Transverse colon (tissue), 4 donors: Measurements from ENCODE around the gene RMDN2. TPM values are rescaled to one million over a fixed set of nuclear protein-coding genes. Genes with fewer than 3 reads are reported as not detected.
"Not testable (repeated sequence)": the region's sequence is repeated elsewhere in the genome, so short reads cannot be mapped to it uniquely, and the experiment has no call there.

Experiments
- DNase-seq: peaks from one replicate; pipeline ENCODE4 v3.0.0-alpha.2; 2019
- H3K27ac ChIP-seq, 4 donors: fragments of 200-600 bp; sonication (generic); 2 replicates each; pipeline ENCODE4 v1.5.1; 2016 to 2018; ENCODE audit warnings: inconsistent platforms in 4 of 4
- H3K27me3 ChIP-seq: fragments of 200-600 bp; sonication (generic); 2 replicates; pipeline ENCODE4 v1.5.1; 2017; ENCODE audit warnings: inconsistent platforms
- H3K36me3 ChIP-seq, 4 donors: fragments of 200-600 bp; sonication (generic); 2 replicates each; pipeline ENCODE4 v1.5.1; 2017 to 2019; ENCODE audit warnings: inconsistent platforms in 4 of 4
- H3K4me1 ChIP-seq, 4 donors: fragments of 200-600 bp; sonication (generic); 2 replicates each; pipeline ENCODE4 v1.5.1; 2017 to 2020; ENCODE audit warnings: inconsistent platforms in 4 of 4
- H3K4me3 ChIP-seq, 4 donors: fragments of 200-600 bp; sonication (generic); 1 replicate in 1 of 4; 2 replicates in 3 of 4; pipeline versions ENCODE4 v1.5.1 to v1.6.1; 2017 to 2019; ENCODE audit warnings: inconsistent platforms in 4 of 4
- H3K9me3 ChIP-seq, 2 donors: fragments of 200-600 bp; sonication (generic); 2 replicates each; pipeline ENCODE4 v1.5.1; 2017 to 2019; ENCODE audit warnings: inconsistent platforms in 2 of 2
- CTCF ChIP-seq, 5 experiments: fragments of 200-600 bp in 3 of 5; fragments of 450-650 bp in 2 of 5; sonication (generic) in 3 of 5; IDR thresholded peaks; 1 replicate in 2 of 5; 2 replicates in 3 of 5; pipeline ENCODE4 v1.5.1; 2016 to 2017; ENCODE audit warnings: antibody characterized with exemption in 5 of 5, inconsistent platforms in 3 of 5, mild to moderate bottlenecking in 2 of 5, moderate library complexity in 1 of 5
- EP300 ChIP-seq: sonication (generic); formaldehyde crosslinking; IDR thresholded peaks from one replicate; pipeline ENCODE4 v1.6.1; 2017; ENCODE audit warnings: antibody characterized with exemption, low read depth
- POLR2A ChIP-seq: fragments of 450-650 bp; IDR thresholded peaks from one replicate; pipeline ENCODE4 v1.6.1; 2016; ENCODE audit warnings: antibody characterized with exemption, mild to moderate bottlenecking, moderate library complexity
- POLR2AphosphoS5 ChIP-seq, 3 donors: sonication (generic); formaldehyde crosslinking; IDR thresholded peaks; one replicate each; pipeline ENCODE4 v1.6.1; 2016; ENCODE audit warnings: antibody characterized with exemption in 3 of 3
- WGBS, 2 donors: methylation state at CpG; one replicate each; pipeline ENCODE4 v1.1.5; 2018; ENCODE audit warnings: low coverage in 1 of 2; 5-methylcytosine and 5-hydroxymethylcytosine counted together
- in situ Hi-C, 4 donors: fragments of 200-750 bp; cut with MboI; loops; one replicate each; pipeline versions ENCODE4 v1.15.0 to v1.15.1; 2017; ENCODE audit warnings: low sequenced_read_pairs in 3 of 4, low pct_ligation_motif_present in 1 of 4, low pct_unique_long_range_greater_than_20kb in 1 of 4
- intact Hi-C: fragments of 100-400 bp; cut with DNase I; formaldehyde crosslinking; loops from one replicate; pipeline ENCODE4 v1.15.1; 2023; ENCODE audit warnings: low total_unique reads
- total RNA-seq, 4 donors: library from RNA; depleted of rRNA; stranded (reverse); fragments of >200 nt; gene quantifications; one replicate each; pipeline ENCODE4 v1.1.0, GENCODE V29; 2016

The RMDN2 gene
- total RNA-seq, 4 donors from 2014 or later: 12.3 to 48.3 (median 28.9) TPM

GRCh38 chr2:37992601-37993000 is 67.5 kb downstream of the RMDN2 start:
- in situ Hi-C loops: loop anchor here in 1 of 4 donors (25.0 kb wide), 1 partner anchor 520 kb away; no protein-coding TSS in a partner anchor
- no peak overlapping the region for H3K27ac ChIP-seq
- H3K27me3 ChIP-seq: no peaks in the 10 kb centered on the region
- TF ChIP-seq POLR2AphosphoS5 (IDR thresholded peaks at IDR 0.05) (no peak), POLR2A (no peak), CTCF (IDR thresholded peaks at IDR 0.05) (no peak), EP300 (no peak)
- WGBS, 2 donors: 75 to 88% methylated on average over 2 to 3 of the region's 3 CpGs
- no peaks in the 10 kb centered on the region for H3K9me3 ChIP-seq
- peaks cover 0 to 4% (median 0%) of the 10 kb centered on the region in 4 donors for H3K36me3 ChIP-seq
- intact Hi-C loops: loop anchor here (5.0 kb wide), 1 partner anchor 270 kb away; no protein-coding TSS in a partner anchor
- H3K4me3 ChIP-seq: no peak overlapping the region
- DNase-seq: no peak
- H3K4me1 ChIP-seq: no peaks in the 10 kb centered on the region

GRCh38 chr2:37993143-37993542 is 68.1 kb downstream of the RMDN2 start:
- TF ChIP-seq EP300 (no peak), POLR2A (no peak), POLR2AphosphoS5 (IDR thresholded peaks at IDR 0.05) (no peak), CTCF (IDR thresholded peaks at IDR 0.05) (no peak)
- no peaks in the 10 kb centered on the region for H3K9me3 ChIP-seq
- no peaks in the 10 kb centered on the region for H3K27me3 ChIP-seq
- H3K4me3 ChIP-seq: no peak overlapping the region
- no peak for DNase-seq
- peaks cover 0 to 9% (median 0%) of the 10 kb centered on the region in 4 donors for H3K36me3 ChIP-seq
- no peak overlapping the region for H3K27ac ChIP-seq
- WGBS, 2 donors: 92 to 94% methylated on average over 3 of the region's 3 CpGs
- no peaks in the 10 kb centered on the region for H3K4me1 ChIP-seq
- intact Hi-C loops (loop anchor here (5.0 kb wide), 1 partner anchor 269 kb away; no protein-coding TSS in a partner anchor), in situ Hi-C loops (loop anchor here in 1 of 4 donors (25.0 kb wide), 1 partner anchor 519 kb away; no protein-coding TSS in a partner anchor)

GRCh38 chr2:37997629-37998028 is 72.5 kb downstream of the RMDN2 start:
- no peak for TF ChIP-seq POLR2A
- no peak for TF ChIP-seq POLR2AphosphoS5 (IDR thresholded peaks at IDR 0.05)
- no peak for TF ChIP-seq CTCF (IDR thresholded peaks at IDR 0.05)
- no peak for TF ChIP-seq EP300
- WGBS, 2 donors: 67 to 87% methylated on average over 1 of the region's 1 CpG
- intact Hi-C loops: no loop called here
- H3K4me1 ChIP-seq: no peaks in the 10 kb centered on the region
- no peak for DNase-seq
- no peak overlapping the region for H3K27ac ChIP-seq
- peaks cover 0 to 3% of the 10 kb centered on the region in 2 donors for H3K9me3 ChIP-seq
- H3K4me3 ChIP-seq: no peak overlapping the region
- in situ Hi-C loops: loop anchor here in 1 of 4 donors (25.0 kb wide), 1 partner anchor 515 kb away; no protein-coding TSS in a partner anchor
- peaks cover 0 to 20% (median 2%) of the 10 kb centered on the region in 4 donors for H3K36me3 ChIP-seq
- H3K27me3 ChIP-seq: no peaks in the 10 kb centered on the region

- in situ Hi-C loops (no loop called here), intact Hi-C loops (no loop called here)
- 40 to 45% methylated on average over 1 of the region's 1 CpG for WGBS, 2 donors
- H3K9me3 ChIP-seq: peaks cover 0 to 3% of the 10 kb centered on the region in 2 donors
- TF ChIP-seq EP300: no peak
- TF ChIP-seq CTCF (IDR thresholded peaks at IDR 0.05): no peak
- no peak for TF ChIP-seq POLR2AphosphoS5 (IDR thresholded peaks at IDR 0.05)
- no peak for TF ChIP-seq POLR2A
- no peak overlapping the region for H3K27ac ChIP-seq
- H3K4me3 ChIP-seq: no peak overlapping the region
- DNase-seq: no peak
- no peaks in the 10 kb centered on the region for H3K27me3 ChIP-seq
- H3K4me1 ChIP-seq: no peaks in the 10 kb centered on the region
- H3K36me3 ChIP-seq: peaks cover 0 to 20% (median 2%) of the 10 kb centered on the region in 4 donors
Measured at GRCh38 chr2:38000485-38001222, 75.6 kb downstream of the RMDN2 start.

- DNase-seq, H3K36me3 ChIP-seq, H3K4me3 ChIP-seq, H3K9me3 ChIP-seq, in situ Hi-C loops, H3K27ac ChIP-seq, intact Hi-C loops, H3K27me3 ChIP-seq: not testable (repeated sequence)
- 78% methylated on average over 6 of the region's 6 CpGs; no CpG with 5 or more reads in 1 of the 2 donors for WGBS, 2 donors
- peaks cover 0 to 18% (median 2%) of the 10 kb centered on the region in 4 donors for H3K4me1 ChIP-seq
Measured at GRCh38 chr2:38010187-38010586, 85.1 kb downstream of the RMDN2 start.
